ENCODE results near the gene TES.

The TES gene

DNA sequence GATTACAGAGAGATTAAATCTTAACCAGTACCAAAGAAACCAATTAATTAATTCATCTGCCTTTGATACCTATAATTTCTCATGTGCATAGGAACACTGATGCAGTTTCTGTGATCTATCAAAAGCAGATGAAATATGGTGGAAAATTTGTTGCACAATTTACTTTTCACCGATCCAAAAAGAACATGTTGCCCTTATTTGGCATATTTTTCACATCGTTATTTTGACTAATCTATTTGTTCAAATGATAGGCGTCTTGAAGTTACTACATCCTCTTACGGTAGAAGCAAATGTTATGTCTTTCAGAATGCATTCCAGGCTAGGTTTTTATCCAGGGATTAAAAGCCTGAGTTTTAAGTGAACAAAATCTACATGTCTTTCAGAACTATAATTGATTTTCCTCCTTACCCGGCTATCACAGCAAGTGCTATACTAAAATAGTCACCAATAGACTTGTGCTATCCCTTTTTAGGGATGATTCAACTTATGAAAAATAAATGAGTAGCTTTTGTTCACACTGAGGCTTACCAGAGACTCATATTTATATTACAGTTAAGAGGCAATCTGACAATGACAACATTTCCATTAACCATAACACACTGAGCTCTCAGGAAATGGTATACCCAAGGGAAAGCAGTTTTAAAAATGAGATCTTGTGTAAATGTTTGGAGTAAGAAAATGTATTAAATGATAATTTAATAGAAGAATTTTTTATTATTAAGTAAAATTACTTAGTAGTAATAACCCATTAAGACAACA lies 16.8 kb upstream of the TES start:
- DNase-seq (ENCODE audit: low spot score), result no peak
- no peak for FAIRE-seq

DNA sequence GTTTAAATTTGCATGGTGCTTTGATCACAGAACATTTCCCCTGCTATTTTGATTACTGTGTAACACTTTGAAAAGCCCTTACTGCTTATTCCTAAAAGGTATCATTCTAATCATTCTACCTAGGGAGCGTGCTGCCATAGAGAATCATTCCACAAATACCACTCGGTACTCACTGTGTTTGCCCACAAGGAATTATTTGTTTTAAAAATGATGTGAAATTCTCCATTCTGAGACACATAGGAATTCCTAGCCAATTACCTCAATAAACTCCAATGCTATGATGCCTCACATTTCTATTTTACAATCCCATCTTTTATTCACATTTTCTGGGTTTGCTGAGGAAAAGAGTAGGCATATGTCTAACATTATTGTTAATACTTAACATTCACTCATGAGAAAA lies 16.2 kb upstream of the TES start:
- FAIRE-seq (no peak), DNase-seq (ENCODE audit: low spot score) (no peak)

DNA sequence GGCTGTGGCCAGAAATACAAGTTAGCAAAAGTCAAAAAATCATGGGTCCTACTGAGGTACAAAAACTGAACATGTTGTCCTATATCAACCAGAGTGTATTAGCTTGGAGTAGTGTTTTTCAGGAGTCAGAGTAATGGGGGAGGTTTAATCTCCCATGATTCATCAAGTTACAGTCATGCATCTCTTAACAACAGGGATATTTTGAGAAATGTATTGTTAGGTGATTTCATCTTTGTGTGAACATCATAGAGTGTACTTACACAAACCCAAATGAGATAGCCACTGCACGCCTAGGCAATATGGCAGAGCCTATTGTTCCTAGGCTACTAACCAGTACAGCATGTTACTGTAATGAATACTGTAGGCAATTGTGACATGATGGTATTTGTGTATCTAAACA lies 14.9 kb upstream of the TES start:
- DNase-seq (ENCODE audit: low spot score) (no peak), FAIRE-seq (no peak)

DNA sequence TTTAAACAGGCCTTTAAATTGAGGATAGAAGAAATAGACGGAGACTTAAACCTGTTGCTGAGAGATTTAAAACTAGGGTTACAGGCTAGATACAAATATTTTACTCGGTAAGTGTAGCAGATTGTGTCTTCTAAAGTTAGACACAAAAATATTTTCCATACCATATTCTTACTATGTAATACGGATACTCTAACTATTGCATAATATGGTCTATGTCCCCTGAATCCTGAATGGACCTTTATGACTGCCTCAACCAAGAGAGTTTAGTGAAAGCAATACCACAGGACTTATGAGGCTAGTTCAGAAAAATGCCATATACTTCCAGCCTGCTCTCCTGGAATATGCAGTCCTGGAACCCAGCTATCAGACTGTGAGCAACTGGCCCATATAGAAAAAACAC lies 13.4 kb upstream of the TES start:
- FAIRE-seq (no peak), DNase-seq (ENCODE audit: low spot score) (no peak)

DNA sequence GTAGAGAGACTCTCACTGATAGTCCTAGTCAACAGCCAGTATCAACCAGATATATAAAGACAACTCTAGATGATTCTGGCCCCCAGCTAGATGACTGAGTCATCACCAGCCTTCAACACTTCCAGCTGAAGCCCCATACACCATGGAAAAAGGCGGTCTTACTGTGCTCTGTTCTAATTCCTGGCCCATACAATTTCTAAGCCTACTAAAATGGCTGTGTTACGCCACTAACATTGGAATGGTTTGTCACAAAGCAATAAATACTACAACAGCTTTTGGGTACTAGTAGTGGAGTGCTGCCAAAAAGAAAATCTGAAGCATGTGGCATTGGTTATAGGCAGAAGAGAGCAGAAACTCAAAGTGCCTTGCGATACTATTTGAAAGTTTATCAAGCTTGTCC lies 13.0 kb upstream of the TES start:
- FAIRE-seq, result no peak
- no peak for DNase-seq (ENCODE audit: low spot score)

DNA sequence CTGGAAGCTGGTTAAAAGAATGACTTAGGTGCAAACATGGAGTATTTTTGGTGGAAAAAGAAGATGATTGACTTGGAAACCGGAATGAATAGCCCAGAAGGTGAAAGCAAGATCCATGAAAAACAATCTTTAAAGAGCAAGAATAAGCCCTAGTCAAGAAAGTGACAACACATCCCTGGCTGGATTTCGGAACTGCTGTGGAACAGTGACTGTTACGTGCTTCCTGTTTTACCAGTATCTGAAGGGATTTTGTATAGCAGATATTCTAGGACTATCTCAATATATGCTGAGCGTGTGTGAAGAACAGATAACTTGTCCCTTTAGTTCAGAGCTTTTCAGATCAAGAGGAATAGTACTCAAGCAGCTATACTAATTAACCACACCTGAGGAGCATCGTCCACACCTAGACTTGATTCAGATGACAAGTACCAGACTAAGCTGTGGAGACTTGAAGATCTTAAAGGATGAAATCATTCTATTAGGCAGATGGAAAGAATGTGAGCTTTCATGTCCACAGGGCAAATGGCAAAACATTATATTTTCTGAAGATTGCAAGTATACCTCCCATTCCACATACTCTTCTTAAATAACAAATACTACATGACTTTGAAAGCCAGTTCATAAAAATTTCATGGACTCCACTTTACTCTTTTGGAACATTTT lies 11.5 kb upstream of the TES start:
- DNase-seq (ENCODE audit: low spot score) (no peak), FAIRE-seq (no peak)

DNA sequence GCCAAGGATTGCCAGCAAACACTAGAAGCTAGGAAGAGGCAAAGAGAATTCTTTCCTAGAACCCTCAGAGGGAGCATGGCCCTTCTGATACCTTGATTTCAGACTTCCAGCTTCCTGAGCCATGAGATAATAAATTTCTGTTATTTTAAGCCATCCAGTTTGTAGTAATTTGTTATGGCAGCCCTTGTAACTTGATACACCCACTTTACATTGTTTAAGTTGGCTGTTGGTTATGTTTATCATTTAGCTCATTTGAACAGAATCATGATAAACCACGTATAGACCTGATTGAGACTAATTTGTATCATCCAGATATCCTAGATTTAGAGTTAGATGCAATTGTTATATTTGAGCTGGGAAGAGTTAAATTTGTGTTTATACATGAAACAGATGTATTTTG lies 9.4 kb upstream of the TES start:
- no peak for FAIRE-seq
- DNase-seq (ENCODE audit: low spot score), result no peak

DNA sequence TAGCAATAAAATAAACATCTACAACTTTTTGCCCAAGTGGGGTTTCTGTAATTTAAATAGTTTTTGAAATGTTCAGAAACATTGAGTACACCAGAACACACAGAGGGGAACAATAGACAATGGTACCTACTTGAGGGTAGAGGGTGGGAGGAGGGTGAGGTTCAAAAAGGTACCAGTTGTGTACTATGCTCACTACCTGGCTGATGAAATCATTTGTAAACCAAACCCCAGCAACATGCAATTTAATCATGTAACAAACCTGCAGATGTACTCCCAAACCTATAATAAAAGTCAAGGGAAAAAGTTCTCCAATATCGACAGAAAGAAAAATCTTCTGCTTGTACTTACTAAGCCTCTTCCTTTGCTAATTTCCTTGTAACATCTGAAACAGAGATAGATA lies 4.2 kb upstream of the TES start:
- DNase-seq (ENCODE audit: low spot score) (no peak), FAIRE-seq (no peak)

DNA sequence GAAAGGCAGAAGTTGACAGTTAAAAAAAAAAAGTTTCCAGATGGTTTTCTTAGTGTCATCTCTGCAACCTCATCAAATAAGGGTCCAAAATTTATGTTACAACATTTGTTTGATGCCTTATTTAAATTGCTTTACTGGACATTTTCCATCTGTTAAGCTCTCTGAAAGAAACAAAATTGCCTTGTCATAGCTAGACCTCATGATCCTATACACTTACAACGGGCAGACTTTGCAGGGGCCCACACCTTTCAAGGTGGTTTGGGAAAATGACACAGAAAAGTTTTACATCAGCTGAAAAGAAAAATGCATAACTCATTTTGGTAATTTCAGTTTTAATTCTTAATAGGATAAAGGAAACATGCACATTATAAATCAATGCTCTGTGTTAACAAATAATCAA lies 1.4 kb upstream of the TES start:
- DNase-seq (ENCODE audit: low spot score), result no peak
- FAIRE-seq, result no peak

DNA sequence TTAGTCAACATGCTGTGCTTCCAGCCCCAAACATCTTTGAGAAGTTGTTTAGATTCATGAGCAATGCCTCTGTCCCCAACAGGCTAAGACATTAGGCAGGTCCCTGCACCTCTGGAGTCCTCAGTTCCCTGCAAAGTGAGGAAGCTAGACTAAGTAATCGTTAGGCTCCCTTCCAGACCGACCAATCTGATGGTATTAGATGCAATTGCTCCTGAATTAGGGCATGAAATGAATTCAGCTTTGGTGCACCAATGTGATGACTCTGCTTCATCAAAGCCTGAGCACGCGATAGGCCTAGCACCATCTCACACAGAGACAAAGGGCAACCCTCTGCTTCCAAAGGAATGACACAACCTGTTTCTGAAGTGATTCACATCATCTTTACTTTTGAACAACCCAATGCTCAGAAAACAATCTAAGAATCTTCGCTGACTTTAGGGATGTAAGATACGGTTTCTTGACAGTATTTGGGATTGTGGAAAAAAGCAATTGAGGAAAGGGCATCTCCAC lies 723 bp upstream of the TES start:
- FAIRE-seq (no peak), DNase-seq (ENCODE audit: low spot score) (no peak)

DNA sequence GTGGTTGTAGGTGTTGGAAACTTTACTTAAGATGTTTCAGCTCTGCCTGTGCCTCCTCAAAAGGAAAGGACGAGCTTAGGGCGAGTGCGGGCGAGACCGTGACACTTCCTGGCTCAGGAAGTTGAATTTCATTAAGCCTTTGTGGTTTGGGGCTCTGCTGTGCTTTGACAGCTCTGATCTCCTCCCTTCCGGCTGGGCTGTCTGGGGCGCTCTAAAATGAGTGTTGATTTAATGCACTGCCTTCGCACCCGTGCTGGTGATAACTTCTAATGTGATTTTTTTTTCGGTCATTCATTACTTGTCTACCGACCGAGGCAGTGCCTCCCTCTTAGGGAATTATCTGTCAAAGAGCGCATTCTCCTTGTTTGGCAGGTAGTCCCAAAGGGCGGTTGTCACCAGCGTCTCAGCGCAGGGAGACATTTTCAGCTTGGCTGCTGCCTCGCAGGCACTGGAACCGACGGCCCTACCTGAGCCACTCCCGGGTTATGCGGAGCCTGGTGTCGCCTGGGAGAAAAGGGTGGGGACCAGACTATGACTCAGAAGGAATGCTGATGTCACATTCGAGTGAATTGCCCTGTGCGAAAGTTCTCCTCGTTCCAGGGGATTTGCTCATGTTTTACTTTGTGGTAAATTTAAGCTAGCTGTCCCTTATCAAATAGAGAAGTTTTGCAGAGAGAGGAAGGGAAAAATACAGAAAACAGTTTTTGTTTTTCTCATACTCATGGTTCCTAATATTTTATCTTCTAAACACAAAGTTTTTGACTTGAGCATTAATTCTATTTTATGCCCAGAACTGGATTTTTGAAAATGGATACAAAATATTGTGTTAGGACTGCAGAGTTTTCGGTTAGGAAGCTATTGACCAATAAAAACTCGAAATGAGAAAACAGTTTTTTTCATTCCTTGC lies 920 bp downstream of the TES start:
- FAIRE-seq, result no peak
- DNase-seq (ENCODE audit: low spot score), result peak; percentile 85

DNA sequence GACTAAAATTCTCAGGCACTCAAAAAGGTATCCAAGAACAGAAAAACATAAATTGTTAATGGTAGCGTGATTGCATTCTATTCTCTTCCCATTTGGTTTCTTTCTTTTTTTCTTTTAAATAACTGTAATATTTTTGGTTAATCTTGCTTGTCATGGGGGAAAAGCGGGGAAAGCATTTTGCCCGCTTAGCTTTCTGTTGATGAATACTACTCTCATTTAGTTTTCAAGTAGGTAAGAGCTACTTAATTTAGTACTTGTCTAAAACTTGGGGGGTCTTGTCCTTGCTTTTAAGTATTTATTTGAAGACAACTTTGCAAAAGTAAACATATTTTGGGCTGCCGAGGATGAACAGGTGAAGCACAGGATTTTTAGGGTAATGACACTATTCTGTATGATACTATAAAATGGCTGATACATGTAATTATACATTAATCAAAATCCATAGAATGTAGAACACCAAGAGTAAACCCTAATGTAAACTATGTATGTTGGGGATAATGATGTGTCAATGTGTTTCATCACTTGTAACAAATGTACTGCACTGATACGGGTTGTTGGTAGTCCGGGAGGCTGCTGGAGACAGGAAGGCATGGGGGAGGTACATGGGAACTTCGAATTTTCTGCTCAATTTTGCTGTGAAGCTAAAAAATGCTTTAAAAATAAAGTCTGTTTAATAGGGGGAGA lies 1.7 kb downstream of the TES start:
- FAIRE-seq, result no peak
- DNase-seq (ENCODE audit: low spot score), result no peak

DNA sequence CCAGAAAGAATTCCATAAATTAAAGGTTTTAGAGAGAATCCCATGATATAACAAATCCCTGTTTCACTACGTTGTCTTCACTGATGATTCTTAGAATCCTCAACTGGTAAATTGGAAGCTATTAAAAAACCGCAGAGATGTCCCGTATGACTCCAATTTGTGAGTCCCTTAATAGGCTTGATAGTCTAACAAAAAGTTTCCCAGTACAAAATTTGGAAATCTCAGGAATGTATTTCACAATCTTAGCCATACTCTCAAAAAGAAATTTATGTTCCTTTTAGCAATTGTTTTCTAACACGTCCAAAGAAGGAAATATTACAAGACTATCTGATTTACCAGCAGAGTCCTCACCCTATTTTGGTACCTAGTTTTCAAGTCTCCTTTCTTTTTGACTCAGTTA lies 2.5 kb downstream of the TES start:
- DNase-seq (ENCODE audit: low spot score) (no peak), FAIRE-seq (no peak)

DNA sequence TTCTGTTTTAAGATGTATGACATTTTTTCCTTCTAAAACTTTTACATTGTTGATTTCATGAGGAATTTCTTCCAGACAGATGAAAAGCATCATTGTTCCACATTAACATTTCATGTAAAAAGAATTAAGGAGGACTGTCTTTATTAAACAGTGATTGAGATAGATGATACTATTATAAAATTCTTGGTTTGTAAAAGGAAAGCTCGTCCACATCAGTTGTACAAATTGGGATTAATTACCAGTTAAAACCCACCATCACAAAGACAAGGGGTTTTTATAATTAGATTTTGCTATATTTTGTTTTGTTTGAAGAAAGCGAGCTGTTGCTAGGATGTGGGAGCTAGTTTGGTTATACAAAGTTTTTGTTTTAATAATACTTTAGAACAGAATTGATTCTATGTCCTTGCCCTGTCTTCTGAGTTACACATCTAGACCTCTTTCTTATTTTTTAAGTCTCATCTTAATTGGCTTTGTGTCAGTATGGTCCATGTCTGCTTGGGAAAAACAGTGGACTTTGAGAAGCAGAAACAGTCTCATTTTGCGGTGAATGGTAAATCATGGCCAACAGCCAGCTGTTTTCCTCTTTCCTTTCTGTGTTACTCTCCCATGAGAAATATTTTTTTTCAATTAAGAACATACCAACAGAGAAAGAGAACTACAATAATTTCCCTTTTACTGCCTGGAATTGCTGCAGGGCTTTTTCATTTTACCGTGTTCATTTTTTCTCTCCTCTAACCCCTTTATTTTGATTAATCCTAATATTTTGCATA lies 3.2 kb downstream of the TES start:
- FAIRE-seq (no peak), DNase-seq (ENCODE audit: low spot score) (no peak)

DNA sequence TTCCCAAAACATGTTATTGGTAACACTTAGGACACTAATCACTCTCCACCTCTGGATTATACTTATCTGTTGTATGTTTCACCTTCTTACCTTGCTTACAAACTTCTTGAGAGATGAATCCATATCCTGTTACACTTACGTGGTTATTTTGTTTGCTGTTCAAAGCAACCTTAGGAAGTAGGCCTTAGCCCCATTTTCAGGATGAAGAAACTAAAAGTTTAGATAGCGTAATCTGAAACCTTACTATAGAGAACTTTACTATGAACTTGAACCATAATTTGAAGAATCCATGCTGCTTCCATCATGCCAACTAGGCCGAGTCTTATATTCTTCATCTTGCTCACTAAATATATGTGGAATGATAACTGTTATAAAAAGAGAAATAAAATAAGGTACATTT lies 4.6 kb downstream of the TES start:
- DNase-seq (ENCODE audit: low spot score), result no peak
- FAIRE-seq, result no peak

DNA sequence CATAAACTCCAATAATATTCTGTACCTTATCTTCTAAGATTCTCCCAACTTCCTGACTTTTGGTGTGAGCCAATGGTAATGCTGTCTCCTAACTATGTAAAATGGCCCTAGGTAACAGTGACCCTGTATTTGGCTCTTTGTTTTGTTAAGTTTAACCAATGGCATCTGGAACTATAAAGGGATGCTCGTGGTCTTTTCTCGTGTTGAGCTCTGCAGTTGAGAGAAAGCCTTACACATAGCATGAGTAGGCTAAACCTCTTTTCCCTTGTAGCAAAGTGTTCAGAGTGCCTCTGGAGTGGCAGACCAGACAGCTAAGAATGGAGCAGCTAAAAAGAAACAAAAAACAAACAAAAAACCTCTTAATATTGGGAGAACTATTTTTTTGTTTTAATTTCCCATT lies 5.2 kb downstream of the TES start:
- DNase-seq (ENCODE audit: low spot score), result no peak
- FAIRE-seq, result no peak

DNA sequence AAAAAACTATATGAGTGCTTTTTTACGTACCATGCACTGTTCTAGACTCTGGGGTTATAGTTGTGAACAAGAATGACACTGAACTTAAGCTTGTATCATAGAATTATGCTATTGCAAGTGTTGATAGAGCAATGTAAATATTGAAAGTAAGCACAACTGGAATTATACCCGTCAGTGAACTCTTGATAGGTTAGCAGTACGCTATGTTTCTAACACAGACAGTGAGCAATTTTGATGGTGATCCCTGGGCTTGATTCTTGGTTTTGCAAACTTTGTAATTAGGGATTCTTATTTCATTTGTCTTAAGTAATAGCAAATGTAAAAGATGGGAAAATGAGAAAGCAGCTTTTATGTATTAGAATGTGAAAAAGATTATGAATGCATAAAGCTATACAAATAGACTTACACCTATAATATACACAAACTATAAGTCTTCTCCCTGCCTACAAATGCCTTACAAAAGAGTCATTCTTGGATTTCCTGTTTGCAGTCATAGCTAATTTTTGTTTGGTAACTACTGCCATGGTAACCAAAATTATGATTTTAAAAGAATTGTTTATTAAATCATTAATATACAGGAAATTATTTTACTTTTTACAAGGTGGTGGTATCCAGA lies 6.7 kb downstream of the TES start:
- no peak for DNase-seq (ENCODE audit: low spot score)
- no peak for FAIRE-seq

DNA sequence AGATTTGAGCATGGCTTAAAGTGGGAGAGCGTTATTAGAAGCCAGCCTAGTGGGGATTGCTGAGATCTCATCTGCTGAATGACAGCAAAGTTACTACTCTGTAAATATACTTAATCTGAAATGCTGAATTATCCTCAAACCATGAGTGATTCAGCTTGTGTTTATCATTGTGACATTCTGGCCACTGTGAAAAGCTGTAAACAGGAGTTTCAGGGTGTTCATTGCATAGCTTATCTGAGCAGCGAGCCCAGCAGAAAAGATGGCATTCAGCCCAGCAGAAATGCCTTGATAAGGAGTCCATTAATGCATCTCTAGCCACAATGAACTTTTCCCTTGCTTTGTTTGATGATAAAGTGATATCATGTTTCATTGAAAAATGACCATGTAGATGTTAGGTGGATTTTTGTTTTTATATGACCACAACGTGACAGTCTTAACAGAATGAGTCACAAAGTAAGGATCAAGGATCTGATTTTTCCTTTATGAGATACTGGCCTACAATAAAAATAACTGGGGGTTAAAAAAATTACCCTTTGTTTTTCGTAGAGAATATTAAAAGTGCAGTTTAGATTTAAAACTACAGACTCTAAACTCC lies 7.8 kb downstream of the TES start:
- FAIRE-seq (no peak), DNase-seq (ENCODE audit: low spot score) (peak; percentile 20)

DNA sequence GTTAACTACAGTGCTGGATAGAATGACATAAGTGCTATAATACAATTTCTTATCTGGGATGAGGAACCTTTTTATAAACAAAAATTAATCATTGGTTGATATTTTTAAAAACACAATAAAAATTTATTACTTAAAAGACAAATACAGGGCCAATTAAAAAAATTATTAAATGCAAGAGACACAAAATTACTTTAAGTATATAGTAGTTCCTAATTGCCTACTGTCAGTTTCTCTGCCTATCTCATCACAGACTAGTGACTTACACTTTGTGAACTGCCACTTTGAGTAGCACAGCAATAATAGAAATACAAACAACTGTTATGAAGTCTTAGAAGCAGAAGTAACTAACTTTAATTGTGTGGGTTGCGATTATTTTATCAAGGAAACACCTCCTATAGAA lies 8.4 kb downstream of the TES start:
- DNase-seq (ENCODE audit: low spot score), result no peak
- FAIRE-seq, result no peak

DNA sequence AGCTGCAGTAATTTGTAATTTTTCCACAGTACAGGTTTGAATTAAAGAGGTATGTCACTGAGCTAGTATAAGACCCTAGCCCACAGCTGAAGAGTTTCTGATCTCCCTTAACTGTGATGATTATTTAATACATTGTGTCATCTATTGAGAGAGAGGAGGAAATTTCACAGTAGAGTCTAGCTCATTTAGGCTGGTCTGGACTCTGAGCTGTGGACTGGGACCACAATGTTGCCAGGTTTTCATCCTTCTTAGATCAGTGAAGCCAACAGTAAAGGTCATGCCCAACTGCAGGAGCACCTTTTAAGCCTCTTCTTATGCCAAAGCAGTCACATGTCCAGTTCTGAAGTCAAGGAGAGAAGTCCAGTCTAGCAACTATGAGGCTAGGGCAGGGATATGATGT lies 8.9 kb downstream of the TES start:
- FAIRE-seq, result no peak
- DNase-seq (ENCODE audit: low spot score), result no peak
